Fibroblast of lung (primary cell): ENCODE data around the gene AGTPBP1.

Source experiments
- EZH2 ChIP-seq: IDR thresholded peaks from 2 replicates; pipeline ENCODE4 v1.5.1; 2012; ENCODE audit warnings: low read length, control low read depth, mild to moderate bottlenecking; ENCODE audit errors: missing control alignments
- TF ChIP-seq, protein P1 (sequence below), 2 donors: IDR thresholded peaks in 1 of 2; conservative IDR thresholded peaks in 1 of 2; 1 replicate in 1 of 2; 2 replicates in 1 of 2; pipeline ENCODE4 v1.5.1; 2011 to 2012; ENCODE audit warnings: low read length in 2 of 2, control low read depth in 1 of 2, inconsistent platforms in 1 of 2, low read depth in 1 of 2, mild to moderate bottlenecking in 1 of 2

GRCh38 chr9:85528142-85528541 lies 213.6 kb downstream of the AGTPBP1 start:
- TF ChIP-seq, protein P1, sequence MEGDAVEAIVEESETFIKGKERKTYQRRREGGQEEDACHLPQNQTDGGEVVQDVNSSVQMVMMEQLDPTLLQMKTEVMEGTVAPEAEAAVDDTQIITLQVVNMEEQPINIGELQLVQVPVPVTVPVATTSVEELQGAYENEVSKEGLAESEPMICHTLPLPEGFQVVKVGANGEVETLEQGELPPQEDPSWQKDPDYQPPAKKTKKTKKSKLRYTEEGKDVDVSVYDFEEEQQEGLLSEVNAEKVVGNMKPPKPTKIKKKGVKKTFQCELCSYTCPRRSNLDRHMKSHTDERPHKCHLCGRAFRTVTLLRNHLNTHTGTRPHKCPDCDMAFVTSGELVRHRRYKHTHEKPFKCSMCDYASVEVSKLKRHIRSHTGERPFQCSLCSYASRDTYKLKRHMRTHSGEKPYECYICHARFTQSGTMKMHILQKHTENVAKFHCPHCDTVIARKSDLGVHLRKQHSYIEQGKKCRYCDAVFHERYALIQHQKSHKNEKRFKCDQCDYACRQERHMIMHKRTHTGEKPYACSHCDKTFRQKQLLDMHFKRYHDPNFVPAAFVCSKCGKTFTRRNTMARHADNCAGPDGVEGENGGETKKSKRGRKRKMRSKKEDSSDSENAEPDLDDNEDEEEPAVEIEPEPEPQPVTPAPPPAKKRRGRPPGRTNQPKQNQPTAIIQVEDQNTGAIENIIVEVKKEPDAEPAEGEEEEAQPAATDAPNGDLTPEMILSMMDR (conservative IDR thresholded peaks at IDR 0.05 in 1 of 2, IDR thresholded peaks at IDR 0.05 in 1 of 2; ENCODE audit: low read depth in 1 of 2, low read length in 2 of 2): no peak
- no peak for TF ChIP-seq EZH2
